HT1080 (cell line): Measurements from ENCODE around the gene ETAA1. TPM values are rescaled to one million over a fixed set of nuclear protein-coding genes. Genes with fewer than 3 reads are reported as not detected.

Source experiments
- DNase-seq: peaks from one replicate; pipeline ENCODE4 v3.0.0-alpha.2; 2015; ENCODE audit warnings: low read depth
- polyA plus RNA-seq, 2 experiments: library from polyadenylated mRNA; depleted of rRNA; stranded (reverse); fragments of >200 nt; gene quantifications; 2 replicates each; pipeline ENCODE4 v1.2.3, GENCODE V29; 2015
- total RNA-seq: library from RNA; depleted of rRNA; stranded (reverse); fragments of >200 nt; shearing (Covaris generic); gene quantifications from 2 replicates; pipeline ENCODE4 v1.2.3, GENCODE V29; 2014; rRNA removed

Gene ETAA1
- total RNA-seq, result 10.6 and 11.6 TPM in 2 replicates
- polyA plus RNA-seq (2015; cell fraction: cytosol; rRNA removed), result 10.5 and 14.3 TPM in 2 replicates
- 17.6 and 21.1 TPM in 2 replicates for polyA plus RNA-seq (2015; cell fraction: nucleus; rRNA removed)

- DNase-seq, result peak; percentile 88
Measured at GRCh38 chr2:67397143-67397986, at the start of gene ETAA1. ETAA1 (plus strand) TSS chr2:67397333; CDS start chr2:67397449, 116 bp downstream.

- no peak for DNase-seq
Measured at GRCh38 chr2:67366832-67367412, 30.2 kb upstream of the ETAA1 start.

GRCh38 chr2:67374481-67374880 lies 22.7 kb upstream of the ETAA1 start:
- peak; percentile 5 for DNase-seq

- no peak for DNase-seq
Measured at GRCh38 chr2:67374949-67375348, 22.2 kb upstream of the ETAA1 start.

GRCh38 chr2:67378555-67378954 lies 18.6 kb upstream of the ETAA1 start:
- no peak for DNase-seq

GRCh38 chr2:67379048-67379447 lies 18.1 kb upstream of the ETAA1 start:
- DNase-seq, result no peak

GRCh38 chr2:67384123-67384822 lies 12.9 kb upstream of the ETAA1 start:
- no peak for DNase-seq

GRCh38 chr2:67388680-67389079 lies 8.5 kb upstream of the ETAA1 start:
- DNase-seq, result no peak

GRCh38 chr2:67389286-67389685 lies 7.8 kb upstream of the ETAA1 start:
- DNase-seq, result peak; percentile 1

GRCh38 chr2:67389788-67390187 lies 7.3 kb upstream of the ETAA1 start:
- no peak for DNase-seq

- no peak for DNase-seq
Measured at GRCh38 chr2:67393237-67393636, 3.9 kb upstream of the ETAA1 start.

GRCh38 chr2:67394734-67395133 lies 2.4 kb upstream of the ETAA1 start:
- peak; percentile 67 for DNase-seq

GRCh38 chr2:67399144-67399543 lies 2.0 kb downstream of the ETAA1 start:
- DNase-seq, result no peak

- DNase-seq, result peak; percentile 51
Measured at GRCh38 chr2:67399831-67400489, 2.8 kb downstream of the ETAA1 start.

GRCh38 chr2:67400560-67401485 lies 3.7 kb downstream of the ETAA1 start:
- DNase-seq, result peak; percentile 26

GRCh38 chr2:67408346-67408745 lies 11.2 kb downstream of the ETAA1 start:
- no peak for DNase-seq

GRCh38 chr2:67412424-67412823 lies 15.3 kb downstream of the ETAA1 start:
- no peak for DNase-seq

GRCh38 chr2:67414867-67415266 lies 17.7 kb downstream of the ETAA1 start:
- no peak for DNase-seq

- DNase-seq, result no peak
Measured at GRCh38 chr2:67416136-67416535, 19.0 kb downstream of the ETAA1 start.

GRCh38 chr2:67423489-67423888 lies 26.4 kb downstream of the ETAA1 start:
- no peak for DNase-seq
